GM18909 (cell line): ENCODE results near the gene VMO1.

Experiments
- ATAC-seq: cut with Tn5 transposase; IDR thresholded peaks from one replicate; pipeline ENCODE4 v1.9.1; 2021; ENCODE audit warnings: mild to moderate bottlenecking; ENCODE audit not compliant: unreplicated experiment, poor library complexity

The VMO1 gene

DNA sequence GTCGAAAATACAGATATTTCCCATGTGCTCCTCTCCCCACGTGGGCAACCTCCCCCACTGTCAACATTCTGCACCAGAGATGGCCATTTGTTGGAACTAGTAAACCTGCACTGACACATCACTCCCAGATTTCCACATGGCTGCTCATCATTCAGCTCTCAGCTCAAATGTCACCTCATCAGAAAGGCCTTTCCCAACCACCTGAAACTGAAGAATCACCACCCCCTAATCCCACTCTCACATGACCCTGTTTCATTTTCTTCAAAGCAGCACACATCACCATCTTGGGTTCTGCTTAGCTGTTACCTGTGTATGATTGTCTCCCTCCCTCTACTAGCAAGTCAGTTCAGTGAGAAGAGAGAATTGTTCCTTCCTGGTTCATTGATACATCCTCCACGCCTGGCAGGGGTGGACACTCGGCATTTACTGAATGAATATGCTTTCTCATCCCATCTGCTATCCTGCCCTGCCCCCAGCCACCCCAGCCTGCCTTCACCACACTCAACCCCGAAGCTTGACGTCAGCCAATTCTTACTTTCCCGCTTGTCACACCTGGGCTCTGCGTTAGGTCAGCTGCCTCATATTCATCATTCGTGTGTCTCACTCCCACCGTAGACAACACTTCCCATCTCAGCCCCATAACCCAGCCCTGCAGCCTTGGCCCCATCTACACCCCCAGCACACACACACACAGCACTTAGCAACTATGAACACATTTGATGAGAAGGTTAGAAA, 14.5 kb upstream of the VMO1 start:
- no peak for ATAC-seq

DNA sequence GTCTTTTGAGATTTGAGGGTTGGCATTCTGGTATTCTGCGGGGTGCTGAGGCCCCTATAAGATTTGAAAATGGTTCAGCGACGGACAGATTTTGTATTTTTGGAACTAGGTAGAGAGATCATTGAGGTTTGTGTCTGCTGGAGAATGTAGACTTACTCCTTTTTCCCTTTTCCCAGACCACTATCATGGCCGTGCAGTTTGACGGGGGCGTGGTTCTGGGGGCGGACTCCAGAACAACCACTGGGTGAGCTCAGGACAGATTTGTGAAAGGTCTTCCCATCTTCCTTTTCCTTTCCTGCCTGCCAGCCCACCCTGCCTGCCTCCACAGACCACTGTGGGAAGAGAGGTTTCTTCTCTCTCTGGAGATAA, 10.4 kb upstream of the VMO1 start:
- ATAC-seq, result peak; percentile 3

DNA sequence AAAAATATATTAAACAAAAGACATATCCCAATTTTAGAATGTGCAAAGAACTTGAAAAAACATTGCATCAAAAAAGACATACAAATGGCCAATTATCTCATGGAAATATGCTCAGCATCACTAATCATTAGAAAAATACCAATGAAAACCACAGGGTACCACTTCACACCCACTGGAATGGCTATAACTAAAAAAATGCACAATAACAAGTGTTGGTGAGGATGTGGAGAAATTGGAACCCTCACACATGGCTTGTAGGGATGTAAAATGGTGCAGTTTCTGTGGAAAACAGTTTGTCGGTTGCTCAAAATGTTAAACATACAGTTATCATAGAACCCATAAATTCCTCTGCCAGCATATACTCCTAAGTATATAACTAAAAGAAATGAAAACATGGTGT, 9.0 kb upstream of the VMO1 start:
- ATAC-seq, result no peak

DNA sequence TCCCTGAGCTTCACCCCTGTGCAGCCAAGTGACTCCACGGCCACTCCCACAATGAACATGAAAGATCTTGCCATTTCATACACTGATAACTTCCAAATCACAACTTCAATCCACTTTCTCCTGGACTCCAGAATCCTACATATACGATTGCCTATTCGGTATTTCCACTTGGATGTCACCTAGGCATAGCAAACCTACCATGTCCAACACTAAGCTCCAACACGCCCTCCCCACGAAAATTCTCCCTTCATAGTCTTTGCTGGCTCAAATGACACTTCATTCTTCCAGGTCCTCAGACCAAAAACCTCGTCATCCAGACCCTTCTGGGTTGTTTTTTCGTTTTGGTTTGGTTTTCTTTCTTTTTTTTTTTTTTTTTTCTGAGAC, 4.5 kb upstream of the VMO1 start:
- no peak for ATAC-seq

- peak; percentile 93 for ATAC-seq
Observed at GRCh38 chr17:4789951-4790704, 4.0 kb upstream of the VMO1 start.

GRCh38 chr17:4789701-4789950, 3.5 kb upstream of the VMO1 start:
- ATAC-seq, result no peak

GRCh38 chr17:4788807-4789700, 2.9 kb upstream of the VMO1 start, which contains the start of gene GLTPD2:
Gene GLTPD2, plus strand, starts transcription at chr17:4788964. Its CDS starts 48 bp downstream, at chr17:4789012.
- peak; percentile 4 for ATAC-seq

GRCh38 chr17:4788159-4788806, 2.1 kb upstream of the VMO1 start:
- no peak for ATAC-seq

DNA sequence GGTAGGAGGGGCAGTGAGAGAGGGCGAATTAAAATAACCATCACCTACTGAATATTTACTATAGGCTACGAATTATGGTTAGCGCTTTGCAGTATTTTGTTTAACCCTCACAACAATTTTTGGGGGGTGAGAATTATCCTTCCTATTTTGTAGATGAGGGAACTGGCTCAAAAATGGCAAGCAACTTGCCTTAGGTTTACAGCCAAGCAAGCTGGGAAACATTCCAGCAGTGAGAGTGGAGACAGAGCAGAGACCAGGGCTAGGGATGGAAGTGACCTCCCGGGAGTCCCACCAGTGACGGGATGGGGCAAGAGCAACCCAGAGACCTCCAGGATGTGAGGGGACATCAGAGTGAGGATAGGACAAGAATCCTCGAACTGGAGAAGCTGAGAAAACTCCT, 352 bp upstream of the VMO1 start:
- no peak for ATAC-seq

GRCh38 chr17:4785311-4786105, 656 bp downstream of the VMO1 start:
- no peak for ATAC-seq

GRCh38 chr17:4782652-4783051, 3.5 kb downstream of the VMO1 start:
- ATAC-seq, result no peak

DNA sequence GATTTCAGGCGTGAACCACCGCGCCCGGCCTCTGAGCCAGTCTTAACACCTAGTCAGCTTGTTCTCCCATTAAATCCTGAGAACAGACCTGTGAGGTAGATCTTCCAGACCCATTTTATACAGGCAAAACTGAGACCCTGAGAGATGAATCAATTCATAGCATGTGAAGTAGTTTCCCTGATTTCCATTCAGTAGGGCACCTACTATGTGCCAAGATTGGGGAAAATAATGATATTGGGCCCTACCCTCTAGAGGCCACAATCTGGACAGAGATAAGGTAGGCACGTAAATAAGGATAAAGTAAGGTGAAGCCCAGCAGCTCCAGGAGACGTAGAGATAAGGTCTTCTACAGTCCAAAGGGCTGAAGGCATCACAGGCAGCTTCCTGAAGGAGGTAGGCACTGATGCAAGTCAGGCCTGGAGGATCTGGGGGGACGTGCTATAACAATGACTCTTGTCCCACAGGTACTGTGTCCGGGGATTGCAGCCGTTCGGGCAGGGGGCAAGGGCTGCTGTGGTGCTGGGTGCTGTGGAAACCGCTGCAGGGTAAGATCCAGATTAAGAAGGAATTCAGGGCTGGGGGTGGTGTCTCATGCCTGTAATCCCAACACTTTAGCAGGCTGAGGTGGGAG, 5.7 kb downstream of the VMO1 start:
- no peak for ATAC-seq

DNA sequence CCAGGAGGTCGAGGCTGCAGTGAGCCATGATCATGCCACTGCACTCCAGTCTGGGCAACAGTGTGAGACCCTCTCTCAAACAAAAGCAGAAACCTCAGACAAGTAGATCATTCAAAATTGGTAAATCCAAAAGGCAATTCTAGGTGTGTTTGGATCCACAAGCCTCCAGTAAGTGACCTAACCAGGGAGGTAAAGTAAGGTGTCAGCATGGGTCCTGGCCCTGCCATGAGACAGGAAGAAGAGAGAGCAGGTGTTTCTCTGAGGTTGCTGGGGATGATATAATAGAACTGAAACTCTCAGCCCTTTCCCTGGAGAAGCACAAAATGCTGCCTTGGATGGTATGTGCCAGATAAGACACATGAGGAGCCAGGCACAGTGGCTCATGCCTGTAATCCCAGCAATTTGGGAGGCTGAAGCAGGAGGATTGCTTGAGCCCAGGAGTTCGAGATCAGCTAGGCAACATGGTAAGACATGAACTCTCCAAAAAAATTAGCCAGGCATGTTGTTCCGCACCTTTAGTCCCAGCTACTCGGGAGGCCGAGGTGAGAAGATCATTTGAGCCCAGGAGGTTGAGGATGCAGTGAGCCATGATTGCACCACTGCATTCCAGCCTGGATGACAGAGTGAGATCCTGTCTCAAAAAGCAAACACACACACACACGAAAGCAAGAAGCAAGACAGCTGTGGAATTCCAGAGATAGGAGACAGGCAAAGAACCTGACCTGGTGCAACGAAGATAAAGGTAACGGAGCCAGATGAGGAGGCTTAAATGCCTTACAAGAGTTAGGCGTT, 8.0 kb downstream of the VMO1 start:
- ATAC-seq, result no peak

DNA sequence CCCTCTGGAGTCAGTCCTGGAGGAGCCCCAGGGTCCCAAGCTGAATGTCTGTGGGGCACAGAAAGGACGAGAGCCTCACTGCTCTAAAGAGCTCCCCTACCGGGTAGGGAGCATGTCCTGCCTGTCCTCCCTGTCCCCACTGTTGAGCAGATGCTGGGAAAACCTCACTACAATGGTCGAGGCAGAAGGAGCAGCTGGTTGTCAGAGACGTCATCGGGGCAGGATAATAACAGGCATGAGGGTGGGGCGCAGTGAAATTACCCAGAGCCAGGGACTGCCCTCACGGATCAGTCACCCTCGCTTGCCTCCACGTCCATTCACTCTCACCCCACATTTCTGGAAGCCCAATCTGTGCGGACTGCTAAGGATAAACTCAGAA, 13.9 kb downstream of the VMO1 start:
- no peak for ATAC-seq

- ATAC-seq, result no peak
Observed at GRCh38 chr17:4771519-4772234, 14.5 kb downstream of the VMO1 start, which contains the start of gene TM4SF5. Gene TM4SF5, plus strand, starts transcription at chr17:4771886. Its CDS starts 37 bp downstream, at chr17:4771923.

DNA sequence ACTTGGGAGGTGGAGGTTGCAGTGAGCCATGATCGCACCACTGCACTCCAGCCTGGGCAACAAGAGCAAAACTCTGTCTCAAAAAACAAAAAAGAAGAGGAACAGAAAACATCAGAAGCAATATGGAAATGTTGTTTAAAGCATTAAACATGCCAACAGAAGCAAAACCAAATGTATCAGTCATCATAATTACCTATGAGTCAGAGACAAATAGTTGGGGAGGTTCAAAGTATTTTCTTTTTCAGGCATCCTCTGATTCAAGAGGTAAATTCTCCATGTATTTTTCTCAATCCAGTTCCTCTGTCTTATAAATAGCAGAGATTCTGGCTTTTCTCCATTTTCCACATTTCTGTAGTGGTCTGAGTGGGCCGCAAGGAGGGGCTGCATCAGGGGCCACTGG, 16.5 kb downstream of the VMO1 start:
- ATAC-seq, result no peak

DNA sequence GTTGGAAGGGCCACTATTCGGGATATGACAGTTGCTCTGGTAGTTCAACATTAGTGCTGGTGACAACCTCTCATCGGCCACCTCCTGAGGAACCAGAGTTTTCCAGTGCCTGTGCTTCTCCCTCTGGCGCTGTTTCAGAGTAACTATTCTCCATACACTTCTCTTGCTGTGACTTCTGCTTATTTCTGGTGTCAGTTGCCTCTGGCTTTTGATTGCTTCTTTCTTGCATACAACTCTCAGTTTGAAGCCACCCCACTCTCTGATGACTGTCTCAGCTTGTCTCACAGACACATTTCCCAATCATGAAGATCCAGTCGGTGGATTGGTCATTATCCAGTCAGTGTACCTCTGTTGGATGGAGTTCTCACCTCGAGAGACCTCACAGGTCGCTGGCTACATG, 17.9 kb downstream of the VMO1 start:
- ATAC-seq, result no peak

DNA sequence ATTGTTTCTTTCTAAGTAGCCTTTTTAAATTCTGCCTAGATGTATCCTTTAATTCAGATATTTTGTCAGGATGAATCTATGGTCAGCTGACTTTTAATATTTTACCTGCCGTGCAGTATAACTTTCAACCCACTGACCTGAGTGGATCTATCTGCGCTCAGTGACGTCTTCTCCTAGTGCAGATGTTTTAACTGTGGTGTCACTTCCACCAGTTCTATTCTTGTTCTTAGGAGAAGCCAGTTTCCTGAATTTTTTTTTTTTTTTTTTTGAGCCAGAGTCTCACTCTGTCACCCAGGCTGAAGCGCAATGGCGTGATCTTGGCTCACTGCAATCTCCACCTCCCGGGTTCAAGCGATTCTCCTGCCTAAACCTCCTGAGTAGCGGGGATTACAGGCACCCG, 19.4 kb downstream of the VMO1 start:
- ATAC-seq, result no peak
